NCI-H510A treated with DMSO at 0.1 percent for 48 hours (cell line): ENCODE data around the gene NDUFA11.
A peak's percentile ranks its signal among the peaks of the same experiment; 100 is the strongest.
"Not testable (repeated sequence)": the region's sequence is repeated elsewhere in the genome, so short reads cannot be mapped to it uniquely, and the experiment has no call there.

Experiments used
- DNase-seq: peaks from one replicate; lab custom pipeline; 2025; lab: John Stamatoyannopoulos, UW

Gene NDUFA11

GRCh38 chr19:5857203-5858081, 46.1 kb downstream of the NDUFA11 start:
- DNase-seq, result no peak

GRCh38 chr19:5855151-5855550, 48.4 kb downstream of the NDUFA11 start:
- DNase-seq, result not testable (repeated sequence)

GRCh38 chr19:5854121-5854520, 49.5 kb downstream of the NDUFA11 start:
- not testable (repeated sequence) for DNase-seq

GRCh38 chr19:5851302-5851701, 52.3 kb downstream of the NDUFA11 start, which contains the start of gene FUT3:
Gene FUT3, minus strand, starts transcription at chr19:5851449.
- DNase-seq, result peak; percentile 49

- DNase-seq, result no peak
These were observed 52.8 kb downstream of the NDUFA11 start for GRCh38 chr19:5850743-5851293.

GRCh38 chr19:5850189-5850588, 53.4 kb downstream of the NDUFA11 start:
- DNase-seq, result no peak

GRCh38 chr19:5848621-5849020, 55.0 kb downstream of the NDUFA11 start:
- DNase-seq, result not testable (repeated sequence)

GRCh38 chr19:5847846-5848245, 55.7 kb downstream of the NDUFA11 start:
- DNase-seq, result not testable (repeated sequence)
